LNCAP (cell line): Measurements from ENCODE around the gene BCL2L11.

Source experiments
- CTCF ChIP-seq: fragments of 450-650 bp; IDR thresholded peaks from 2 replicates; pipeline ENCODE4 v1.5.1; 2017; ENCODE audit warnings: mild to moderate bottlenecking

Gene BCL2L11

GRCh38 chr2:111182740-111183139, 62.0 kb downstream of the BCL2L11 start:
- no peak for TF ChIP-seq CTCF

DNA sequence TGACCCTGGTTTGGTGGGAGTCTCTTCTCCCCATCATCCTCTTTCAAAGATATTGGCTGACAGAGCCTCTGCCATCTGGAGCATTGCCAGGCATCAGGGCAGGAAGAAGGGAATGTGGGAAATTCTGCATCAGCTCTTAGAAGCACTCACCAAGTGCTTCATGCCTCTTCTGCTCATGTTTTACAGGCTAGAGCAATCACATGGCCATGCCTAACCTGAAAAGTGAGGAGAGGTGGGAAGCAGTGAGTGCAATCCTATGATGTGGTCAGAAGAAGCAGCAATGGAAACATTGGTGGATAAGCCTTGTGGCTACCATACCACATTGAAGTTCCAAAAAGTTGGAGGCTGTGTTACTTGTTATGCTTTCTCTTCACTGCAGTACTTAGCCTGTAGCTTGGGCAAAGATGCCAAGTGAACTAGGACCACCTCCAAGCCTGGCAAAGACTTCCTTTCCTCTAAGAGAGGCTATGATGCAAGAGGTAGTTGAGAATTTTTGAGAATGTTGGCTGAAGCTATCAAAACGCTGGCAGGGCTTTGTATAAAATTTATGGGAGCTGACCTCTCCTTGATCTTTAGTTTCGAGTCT, 64.1 kb downstream of the BCL2L11 start:
- no peak for TF ChIP-seq CTCF

DNA sequence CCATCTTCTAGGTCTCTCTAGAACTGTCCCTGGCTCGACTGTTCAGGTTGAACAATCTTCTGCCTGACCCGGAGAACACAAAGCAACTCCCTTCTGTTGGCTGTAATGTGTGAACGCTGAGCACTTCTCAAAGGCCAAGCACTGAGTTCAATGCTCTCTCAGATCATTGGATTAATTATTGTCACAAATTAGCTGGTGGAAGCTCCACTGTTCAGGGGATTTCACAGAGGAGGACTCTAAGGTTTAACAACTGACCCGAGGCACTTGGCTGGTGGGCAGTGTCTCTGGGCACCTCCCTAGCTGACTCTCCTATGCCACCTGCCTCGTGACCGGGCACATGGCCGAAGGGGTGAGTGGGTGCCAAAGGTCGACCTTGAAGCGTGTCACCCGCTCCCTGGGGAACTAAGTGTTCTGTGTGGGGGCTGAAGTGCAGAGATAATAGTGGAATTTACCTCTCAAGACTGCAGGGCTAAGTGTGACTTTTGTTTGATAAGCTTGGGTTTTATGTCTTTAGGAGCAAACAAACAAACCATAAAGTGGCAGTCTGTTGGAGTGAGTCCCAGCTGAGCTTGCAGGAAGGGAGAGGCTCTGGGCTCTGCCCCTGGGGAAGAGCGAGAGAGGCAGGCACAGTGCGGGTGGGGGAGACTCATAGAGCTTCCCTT, 64.8 kb downstream of the BCL2L11 start:
- no peak for TF ChIP-seq CTCF

- no peak for TF ChIP-seq CTCF
Measured at GRCh38 chr2:111186121-111186715, 65.5 kb downstream of the BCL2L11 start.

- no peak for TF ChIP-seq CTCF
Measured at GRCh38 chr2:111186933-111187332, 66.2 kb downstream of the BCL2L11 start.

DNA sequence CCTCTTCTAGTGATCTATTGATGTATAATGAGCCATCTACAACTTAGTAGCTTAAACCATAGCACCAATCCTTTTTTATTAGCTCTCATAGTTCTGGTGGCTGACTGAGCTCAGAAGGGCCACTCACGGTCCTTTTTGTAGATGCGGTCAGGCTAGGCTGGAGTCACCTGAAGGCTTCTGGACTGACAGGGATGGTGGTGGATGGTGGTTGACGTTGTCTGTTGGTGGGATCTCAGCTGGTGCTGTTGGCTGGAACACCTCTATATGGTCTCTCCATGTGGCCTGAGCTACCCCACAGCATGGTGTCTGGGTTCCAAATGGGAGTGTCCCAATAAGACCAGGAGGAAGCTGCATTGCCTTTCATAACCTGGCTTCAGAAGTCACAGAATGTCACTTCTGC, 68.0 kb downstream of the BCL2L11 start:
- no peak for TF ChIP-seq CTCF

GRCh38 chr2:111189106-111189505, 68.4 kb downstream of the BCL2L11 start:
- TF ChIP-seq CTCF, result no peak
